Endothelial cell of umbilical vein (primary cell): ENCODE measurements around the gene ADAMTSL3. TPM values are rescaled to one million over a fixed set of nuclear protein-coding genes. Genes with fewer than 3 reads are reported as not detected.

Source experiments
- BruUV-seq: library from RNA; stranded (reverse); fragments of 400-500 nt; replicated peaks from 2 replicates; lab custom pipeline; 2021; lab: Mats Ljungman, UMichigan
- CTCF ChIA-PET: fragments of 300-600, 350-600 bp; sonication (Branson Sonifier 250); formaldehyde crosslinking; loops from one replicate; lab custom pipeline; 2021; ENCODE audit warnings: antibody characterized with exemption, inconsistent platforms; lab: Charles Lee
- POLR2A ChIA-PET: fragments of 300-600, 350-600 bp; sonication (Branson Sonifier 250); formaldehyde crosslinking; loops from one replicate; lab custom pipeline; 2021; ENCODE audit warnings: antibody characterized with exemption, inconsistent platforms; lab: Charles Lee
- DNase-seq: peaks from one replicate; pipeline ENCODE4 v3.0.0-alpha.2; 2011; ENCODE audit warnings: low read depth, low spot score
- FAIRE-seq: peaks from 2 replicates; lab custom pipeline; 2011; peaks lifted over from hg19 to GRCh38; lab: Jason Lieb, UNC
- H2AFZ ChIP-seq: 2 replicates; pipeline ENCODE4 v1.6.0; 2012; ENCODE audit warnings: low read depth, low read length, control low read depth, inconsistent platforms
- H3K27ac ChIP-seq: 2 replicates; pipeline ENCODE4 v1.5.1; 2011; ENCODE audit warnings: low read depth, mild to moderate bottlenecking, control low read depth, low read length, moderate library complexity; ENCODE audit not compliant: insufficient read depth
- H3K27me3 ChIP-seq, 2 experiments: 2 replicates each; pipeline versions ENCODE4 v1.6.0 to v1.6.1; 2011; ENCODE audit warnings: low read length in 2 of 2, mixed read lengths in 1 of 2; ENCODE audit not compliant: control insufficient read depth in 2 of 2, insufficient read depth in 2 of 2
- H3K36me3 ChIP-seq, 2 experiments: 2 replicates in 1 of 2; 3 replicates in 1 of 2; pipeline ENCODE4 v1.5.1; 2011; ENCODE audit warnings: low read length in 2 of 2, mild to moderate bottlenecking in 1 of 2, moderate library complexity in 1 of 2; ENCODE audit not compliant: control insufficient read depth in 2 of 2, insufficient read depth in 2 of 2; ENCODE audit errors: extremely low read depth in 1 of 2
- H3K4me1 ChIP-seq: 3 replicates; pipeline ENCODE4 v1.5.1; 2011; ENCODE audit warnings: mild to moderate bottlenecking, low read length; ENCODE audit not compliant: control insufficient read depth, insufficient read depth; ENCODE audit errors: extremely low read depth
- H3K4me2 ChIP-seq: 2 replicates; pipeline ENCODE4 v1.6.1; 2011; ENCODE audit warnings: low read length, control low read depth, mixed read lengths; ENCODE audit not compliant: insufficient read depth
- H3K4me3 ChIP-seq, 3 experiments: fragments of 200-600 bp in 1 of 3; sonication (generic), shearing (Covaris generic) in 1 of 3; replicated peaks in 1 of 3; 2 replicates each; pipeline ENCODE4 v1.5.1; 2011 to 2016; ENCODE audit warnings: control low read depth in 3 of 3, low read length in 3 of 3, mild to moderate bottlenecking in 2 of 3, inconsistent platforms in 1 of 3, low read depth in 1 of 3, moderate library complexity in 1 of 3; ENCODE audit not compliant: insufficient read depth in 1 of 3
- H3K79me2 ChIP-seq: 2 replicates; pipeline ENCODE4 v1.6.0; 2012; ENCODE audit warnings: low read length, inconsistent platforms; ENCODE audit not compliant: control insufficient read depth, insufficient read depth
- H3K9ac ChIP-seq: replicated peaks from 2 replicates; pipeline ENCODE3; 2011; ENCODE audit warnings: low read length, control low read depth; ENCODE audit not compliant: insufficient read depth; ENCODE audit errors: extremely low read depth
- H3K9me1 ChIP-seq: replicated peaks from 3 replicates; pipeline ENCODE4 v1.6.0; 2011; ENCODE audit warnings: mild to moderate bottlenecking, low read length; ENCODE audit not compliant: control insufficient read depth, insufficient read depth; ENCODE audit errors: extremely low read depth
- H3K9me3 ChIP-seq: replicated peaks from 2 replicates; pipeline ENCODE4 v1.5.1; 2012; ENCODE audit warnings: low read length, inconsistent platforms; ENCODE audit not compliant: control insufficient read depth, insufficient read depth
- H4K20me1 ChIP-seq: replicated peaks from 2 replicates; pipeline ENCODE3; 2011; ENCODE audit warnings: mild to moderate bottlenecking, low read length; ENCODE audit not compliant: control insufficient read depth, insufficient read depth; ENCODE audit errors: extremely low read depth
- EZH2 ChIP-seq: IDR thresholded peaks from 2 replicates; pipeline ENCODE4 v1.6.1; 2012; ENCODE audit warnings: borderline replicate concordance, low read depth, mild to moderate bottlenecking, moderate library complexity, low read length, inconsistent platforms; ENCODE audit not compliant: severe bottlenecking
- FOS ChIP-seq: IDR thresholded peaks from 2 replicates; pipeline ENCODE4 v1.6.1; 2011; ENCODE audit warnings: mild to moderate bottlenecking, low read length, moderate library complexity, borderline replicate concordance; ENCODE audit not compliant: insufficient read depth
- GATA2 ChIP-seq: IDR thresholded peaks from 2 replicates; pipeline ENCODE4 v1.7.0; 2011; ENCODE audit warnings: low read depth, mild to moderate bottlenecking, moderate library complexity, mixed read lengths, low read length; ENCODE audit not compliant: insufficient read length, insufficient read depth
- JUN ChIP-seq: IDR thresholded peaks from 2 replicates; pipeline ENCODE4 v1.6.1; 2011; ENCODE audit warnings: borderline replicate concordance, low read depth; ENCODE audit not compliant: insufficient read length, insufficient read depth
- MYC ChIP-seq: IDR thresholded peaks from one replicate; pipeline ENCODE4 v1.6.1; 2011; ENCODE audit warnings: mild to moderate bottlenecking, low read depth, low read length
- POLR2A ChIP-seq: IDR thresholded peaks from 2 replicates; pipeline ENCODE4 v1.6.1; 2012; ENCODE audit warnings: low read depth, mild to moderate bottlenecking, control low read depth, low read length
- POLR2AphosphoS5 ChIP-seq: IDR thresholded peaks from 2 replicates; pipeline ENCODE4 v1.6.1; 2012; ENCODE audit warnings: low read depth, mild to moderate bottlenecking, control low read depth, low read length, moderate library complexity; ENCODE audit not compliant: insufficient read depth
- dilution Hi-C: fragments of 300-500 bp; cut with MboI; formaldehyde crosslinking; loops from one replicate; pipeline ENCODE4 v1.15.0; 2019; ENCODE audit warnings: low sequenced_read_pairs; ENCODE audit not compliant: extremely low pct_ligation_motif_present
- intact Hi-C: fragments of 100-400 bp; cut with micrococcal nuclease; formaldehyde crosslinking; loops from one replicate; pipeline ENCODE4 v1.10.0; 2022
- polyA plus RNA-seq, 4 experiments: library from polyadenylated mRNA; depleted of rRNA in 3 of 4; stranded (reverse) in 3 of 4; unstranded in 1 of 4; fragments of >200 nt; gene quantifications; 2 replicates each; pipeline versions ENCODE4 v1.2.1 to v1.2.3, GENCODE V29; 2011 to 2012; ENCODE audit warnings: missing spikeins in 1 of 4
- total RNA-seq: library from RNA; stranded (reverse); gene quantifications from 2 replicates; pipeline ENCODE4 v1.2.3, GENCODE V29; 2021
- TF ChIP-seq, protein P1 (sequence below), 2 donors: IDR thresholded peaks; 1 replicate in 1 of 2; 2 replicates in 1 of 2; pipeline ENCODE4 v1.5.1; 2011; ENCODE audit warnings: low read length in 2 of 2, mild to moderate bottlenecking in 2 of 2, moderate library complexity in 2 of 2, control low read depth in 1 of 2, inconsistent platforms in 1 of 2, low read depth in 1 of 2; ENCODE audit not compliant: insufficient read depth in 1 of 2; ENCODE audit errors: extremely low read depth in 1 of 2
- TF ChIP-seq, protein P2 (sequence below): IDR thresholded peaks from 2 replicates; pipeline ENCODE4 v1.6.1; 2011; ENCODE audit not compliant: insufficient read depth, insufficient read length

Gene ADAMTSL3
- total and polyA plus RNA-seq, 2 donors (not counting 3 experiments of a cell fraction or from before 2014, with no cell fraction given): not detected

DNA sequence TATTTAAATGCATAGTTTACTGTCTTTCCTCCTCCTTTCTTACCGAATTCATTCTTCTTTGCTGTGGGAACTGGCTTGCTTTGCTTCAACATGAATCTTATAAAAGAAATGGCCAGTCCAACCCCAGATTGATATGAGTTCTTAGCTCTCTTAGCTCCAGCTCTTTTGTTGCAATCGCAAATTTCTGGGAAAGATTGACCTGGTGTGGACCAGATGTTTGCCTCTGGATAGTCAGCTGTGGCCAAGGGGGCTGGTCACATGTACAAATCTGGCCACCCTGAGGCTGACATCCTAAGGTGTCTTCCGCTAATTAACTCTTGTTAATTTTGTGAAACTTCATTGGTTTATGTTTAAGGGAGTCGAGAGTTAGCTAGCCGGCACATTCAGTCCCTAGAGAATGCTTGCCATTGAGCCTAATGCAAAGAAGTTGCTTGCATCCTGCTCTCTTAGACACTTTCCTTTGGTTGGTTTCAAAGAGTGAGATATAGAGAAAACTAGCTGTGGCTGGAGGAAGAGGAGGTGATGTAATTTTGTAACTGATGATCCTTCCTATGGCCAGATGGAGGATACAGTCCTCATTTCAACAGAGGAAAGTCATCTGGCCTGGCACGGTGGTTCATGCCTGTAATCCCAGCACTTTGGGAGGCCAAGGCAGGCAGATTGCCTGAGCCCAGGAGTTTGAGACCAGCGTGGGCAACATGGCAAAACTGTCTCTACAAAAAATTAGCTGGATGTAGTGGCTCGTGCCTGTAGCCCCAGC, 162.4 kb downstream of the ADAMTSL3 start:
- intact Hi-C loops (no loop called here), dilution Hi-C loops (no loop called here)
- H3K27ac ChIP-seq: no peak overlapping the region
- DNase-seq (no peak), FAIRE-seq (no peak)
- H3K4me2 ChIP-seq: no peak overlapping the region
- no peak overlapping the region for H3K4me3 ChIP-seq
- no peaks in the 10 kb centered on the region for H3K79me2 ChIP-seq
- H3K9ac ChIP-seq: no peak overlapping the region
- H3K9me1 ChIP-seq: no peaks in the 10 kb centered on the region
- H4K20me1 ChIP-seq: no peaks in the 10 kb centered on the region
- no peaks in the 10 kb centered on the region for H3K27me3 ChIP-seq
- H3K4me1 ChIP-seq: no peaks in the 10 kb centered on the region
- POLR2A ChIA-PET: no interaction called here
- no peak overlapping the region for H2AFZ ChIP-seq
- CTCF ChIA-PET: no interaction called here
- TF ChIP-seq GATA2 (no peak), POLR2AphosphoS5 (no peak), JUN (no peak), POLR2A (no peak), FOS (no peak), MYC (no peak), EZH2 (no peak)
- TF ChIP-seq, protein P1, sequence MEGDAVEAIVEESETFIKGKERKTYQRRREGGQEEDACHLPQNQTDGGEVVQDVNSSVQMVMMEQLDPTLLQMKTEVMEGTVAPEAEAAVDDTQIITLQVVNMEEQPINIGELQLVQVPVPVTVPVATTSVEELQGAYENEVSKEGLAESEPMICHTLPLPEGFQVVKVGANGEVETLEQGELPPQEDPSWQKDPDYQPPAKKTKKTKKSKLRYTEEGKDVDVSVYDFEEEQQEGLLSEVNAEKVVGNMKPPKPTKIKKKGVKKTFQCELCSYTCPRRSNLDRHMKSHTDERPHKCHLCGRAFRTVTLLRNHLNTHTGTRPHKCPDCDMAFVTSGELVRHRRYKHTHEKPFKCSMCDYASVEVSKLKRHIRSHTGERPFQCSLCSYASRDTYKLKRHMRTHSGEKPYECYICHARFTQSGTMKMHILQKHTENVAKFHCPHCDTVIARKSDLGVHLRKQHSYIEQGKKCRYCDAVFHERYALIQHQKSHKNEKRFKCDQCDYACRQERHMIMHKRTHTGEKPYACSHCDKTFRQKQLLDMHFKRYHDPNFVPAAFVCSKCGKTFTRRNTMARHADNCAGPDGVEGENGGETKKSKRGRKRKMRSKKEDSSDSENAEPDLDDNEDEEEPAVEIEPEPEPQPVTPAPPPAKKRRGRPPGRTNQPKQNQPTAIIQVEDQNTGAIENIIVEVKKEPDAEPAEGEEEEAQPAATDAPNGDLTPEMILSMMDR (IDR thresholded peaks at IDR 0.05; ENCODE audit: extremely low read depth in 1 of 2, insufficient read depth in 1 of 2, low read depth in 1 of 2, low read length in 2 of 2): no peak
- TF ChIP-seq, protein P2, sequence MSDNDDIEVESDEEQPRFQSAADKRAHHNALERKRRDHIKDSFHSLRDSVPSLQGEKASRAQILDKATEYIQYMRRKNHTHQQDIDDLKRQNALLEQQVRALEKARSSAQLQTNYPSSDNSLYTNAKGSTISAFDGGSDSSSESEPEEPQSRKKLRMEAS: no peak
- no peaks in the 10 kb centered on the region for H3K9me3 ChIP-seq
- BruUV-seq: no TSS peak
- no peaks in the 10 kb centered on the region for H3K36me3 ChIP-seq
